Cardiac fibroblast (primary cell): Measurements from ENCODE around the gene EREG.
"Not testable (repeated sequence)": the region's sequence is repeated elsewhere in the genome, so short reads cannot be mapped to it uniquely, and the experiment has no call there.

Experiments
- DNase-seq, 2 donors: peaks; one replicate each; pipeline versions ENCODE4 v3.0.0 to v3.0.0-alpha.2; 2010; ENCODE audit warnings: low read depth in 2 of 2
- H3K4me3 ChIP-seq, 2 donors: replicated peaks in 1 of 2; 1 replicate in 1 of 2; 2 replicates in 1 of 2; pipeline ENCODE4 v1.5.1; 2011; ENCODE audit warnings: low read depth in 2 of 2, low read length in 2 of 2, mild to moderate bottlenecking in 2 of 2, moderate library complexity in 1 of 2
- TF ChIP-seq, protein P1 (sequence below): IDR thresholded peaks from one replicate; pipeline ENCODE4 v1.5.1; 2011; ENCODE audit warnings: low read depth, mild to moderate bottlenecking, low read length, inconsistent platforms

Gene EREG

DNA sequence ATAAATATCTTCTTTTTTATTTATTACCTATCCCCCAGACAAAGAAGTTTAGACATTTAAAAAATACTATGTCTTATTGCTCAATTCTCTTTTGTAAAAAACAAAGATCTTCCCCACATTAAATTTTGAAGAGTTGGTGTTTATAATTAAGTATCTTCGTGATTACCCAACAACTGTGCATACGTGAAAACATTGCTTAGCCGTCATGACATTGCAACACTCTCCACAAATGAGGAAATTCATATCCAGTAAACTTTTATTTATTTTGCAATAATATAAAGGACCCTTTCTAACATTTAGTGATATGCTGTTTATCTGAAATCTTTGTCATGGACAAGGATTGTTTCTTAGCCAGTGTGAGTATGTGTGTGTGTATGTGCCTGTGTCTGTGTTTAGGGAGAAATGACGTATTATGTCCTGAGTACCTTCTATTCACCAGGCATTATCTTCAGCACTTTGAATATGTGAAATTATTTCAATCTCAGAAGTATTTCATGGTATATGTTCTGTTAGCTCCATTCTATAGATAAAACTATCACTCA, 26.1 kb upstream of the EREG start:
- peak in 1 of 2 donors; percentile 68 for DNase-seq
- TF ChIP-seq, protein P1, sequence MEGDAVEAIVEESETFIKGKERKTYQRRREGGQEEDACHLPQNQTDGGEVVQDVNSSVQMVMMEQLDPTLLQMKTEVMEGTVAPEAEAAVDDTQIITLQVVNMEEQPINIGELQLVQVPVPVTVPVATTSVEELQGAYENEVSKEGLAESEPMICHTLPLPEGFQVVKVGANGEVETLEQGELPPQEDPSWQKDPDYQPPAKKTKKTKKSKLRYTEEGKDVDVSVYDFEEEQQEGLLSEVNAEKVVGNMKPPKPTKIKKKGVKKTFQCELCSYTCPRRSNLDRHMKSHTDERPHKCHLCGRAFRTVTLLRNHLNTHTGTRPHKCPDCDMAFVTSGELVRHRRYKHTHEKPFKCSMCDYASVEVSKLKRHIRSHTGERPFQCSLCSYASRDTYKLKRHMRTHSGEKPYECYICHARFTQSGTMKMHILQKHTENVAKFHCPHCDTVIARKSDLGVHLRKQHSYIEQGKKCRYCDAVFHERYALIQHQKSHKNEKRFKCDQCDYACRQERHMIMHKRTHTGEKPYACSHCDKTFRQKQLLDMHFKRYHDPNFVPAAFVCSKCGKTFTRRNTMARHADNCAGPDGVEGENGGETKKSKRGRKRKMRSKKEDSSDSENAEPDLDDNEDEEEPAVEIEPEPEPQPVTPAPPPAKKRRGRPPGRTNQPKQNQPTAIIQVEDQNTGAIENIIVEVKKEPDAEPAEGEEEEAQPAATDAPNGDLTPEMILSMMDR = no peak
- no peak overlapping the region for H3K4me3 ChIP-seq

DNA sequence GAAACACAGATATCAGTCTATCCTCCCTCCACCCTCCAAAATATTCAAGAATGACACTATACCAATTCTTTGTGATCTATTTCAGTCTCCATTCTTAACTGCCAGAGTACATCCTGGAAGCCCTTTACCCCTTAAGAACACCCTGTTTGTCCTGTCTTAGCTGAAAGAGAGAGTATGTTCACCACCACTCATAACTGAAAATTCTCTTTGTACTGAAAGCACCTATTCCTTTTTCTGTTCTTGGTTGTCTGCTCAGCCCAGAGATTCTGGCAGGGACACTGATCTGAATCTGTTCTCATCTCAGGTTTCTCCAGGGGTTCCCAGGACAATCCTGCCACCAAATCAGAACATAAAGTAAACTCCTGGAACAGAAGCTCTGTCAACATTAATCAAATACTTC, 25.4 kb upstream of the EREG start:
- TF ChIP-seq, protein P1 = no peak
- no peak overlapping the region for H3K4me3 ChIP-seq
- no peak for DNase-seq

DNA sequence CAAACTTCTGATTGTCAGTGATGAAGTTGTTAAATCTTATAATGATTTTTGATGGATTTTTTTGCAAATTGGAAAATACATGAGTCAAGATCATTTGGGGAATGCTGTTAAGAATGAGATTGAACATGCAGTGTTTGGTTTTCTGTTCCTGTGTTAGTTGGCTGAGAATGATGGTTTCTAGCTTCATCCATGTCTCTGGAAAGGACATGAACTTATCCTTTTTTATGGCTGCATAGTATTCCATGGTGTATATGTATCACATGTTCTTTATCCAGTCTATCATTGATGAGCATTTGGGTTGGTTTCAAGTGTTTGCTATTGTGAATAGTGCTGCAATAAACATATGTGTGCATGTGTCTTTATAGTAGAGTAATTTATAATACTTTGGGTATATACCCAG, 24.5 kb upstream of the EREG start:
- H3K4me3 ChIP-seq, DNase-seq: not testable (repeated sequence)

DNA sequence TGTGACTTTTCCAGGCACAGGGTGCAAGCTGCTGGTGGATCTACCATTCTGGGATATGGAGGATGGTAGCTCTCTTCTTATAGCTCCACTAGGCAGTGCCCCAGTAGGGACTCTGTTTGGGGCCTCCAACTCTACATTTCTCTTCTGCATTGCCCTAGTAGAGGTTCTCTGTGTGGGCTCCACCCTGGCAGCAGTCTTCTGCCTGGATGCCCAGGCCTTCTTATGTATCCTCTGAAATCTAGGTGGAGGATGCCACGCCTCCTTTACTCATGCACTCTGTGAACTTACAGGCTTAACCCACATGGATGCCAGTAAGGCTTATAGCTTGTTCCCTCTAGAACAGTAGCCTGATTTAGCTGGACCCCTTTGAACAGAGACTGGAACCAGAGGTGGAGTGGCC, 20.9 kb upstream of the EREG start:
- H3K4me3 ChIP-seq = no peak overlapping the region
- DNase-seq = no peak
- TF ChIP-seq, protein P1 = no peak

DNA sequence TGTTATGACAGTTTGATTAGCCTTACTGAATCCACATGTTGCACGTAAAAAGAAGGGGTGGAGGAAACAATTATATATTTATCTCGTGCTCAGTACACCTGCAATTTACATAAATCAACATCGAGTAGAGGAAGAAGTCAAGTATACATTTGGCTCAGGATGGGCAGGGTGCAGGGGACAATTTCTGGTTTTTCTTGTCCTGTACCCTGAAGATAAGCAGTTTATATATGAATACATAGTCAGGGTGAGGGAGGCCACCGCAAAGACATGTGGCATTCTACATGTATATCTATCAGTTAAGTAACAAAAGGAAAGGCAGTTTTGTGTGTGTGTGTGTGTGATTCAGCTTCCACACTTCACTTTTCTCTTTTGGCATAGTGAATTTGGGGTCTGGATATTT, 11.1 kb upstream of the EREG start:
- DNase-seq = no peak
- no peak overlapping the region for H3K4me3 ChIP-seq
- TF ChIP-seq, protein P1 = no peak

DNA sequence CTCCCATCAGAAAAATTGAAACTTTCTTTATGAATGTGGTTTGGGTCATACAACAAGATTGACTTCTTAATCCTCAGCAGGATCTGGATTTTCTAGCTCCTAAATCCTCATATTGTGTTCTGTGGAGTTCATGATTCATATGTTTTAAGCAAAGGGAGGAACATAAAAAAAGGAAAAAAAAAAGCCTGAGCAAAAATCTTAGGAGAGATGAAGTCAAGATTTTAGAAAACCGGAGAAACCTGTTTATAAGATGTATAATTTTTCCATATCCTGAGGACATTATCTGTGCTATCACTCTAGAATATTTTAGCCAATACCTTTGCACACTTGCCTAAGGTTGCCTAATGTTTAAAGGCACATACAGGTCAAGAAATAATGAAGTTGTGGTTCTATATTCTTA, 7.0 kb upstream of the EREG start:
- no peak for DNase-seq
- H3K4me3 ChIP-seq = no peak overlapping the region
- TF ChIP-seq, protein P1 = no peak

DNA sequence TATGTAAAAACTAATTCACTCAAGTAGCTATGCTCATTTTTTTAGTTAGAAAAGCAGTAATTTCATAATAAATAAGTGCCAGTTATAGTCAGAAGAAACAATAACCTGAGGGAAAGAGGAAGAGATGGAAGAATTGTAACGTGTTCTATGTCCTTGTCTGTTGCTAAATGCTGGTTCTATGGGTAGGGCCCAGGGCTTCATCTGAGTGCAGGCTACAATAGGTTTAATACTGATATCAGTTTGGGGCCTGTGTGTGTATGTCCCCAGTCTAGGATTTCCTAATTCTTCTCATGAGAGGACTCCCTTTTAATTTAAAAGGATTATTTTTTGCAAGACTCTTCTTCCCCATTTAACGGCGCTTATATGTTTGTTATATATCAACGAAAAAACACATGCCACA, 3.3 kb upstream of the EREG start:
- TF ChIP-seq, protein P1 = no peak
- no peak for DNase-seq
- no peak overlapping the region for H3K4me3 ChIP-seq
